AG04449 (cell line): Measurements from ENCODE around the gene EFR3B.
"Not testable (repeated sequence)": the region's sequence is repeated elsewhere in the genome, so short reads cannot be mapped to it uniquely, and the experiment has no call there.

ENCODE experiments used
- CTCF ChIA-PET: fragments of 350-600 bp; formaldehyde crosslinking; extraction: SDS; loops from one replicate; lab custom pipeline; 2021; ENCODE audit warnings: antibody characterized with exemption; lab: Yijun Ruan, JAX
- POLR2A ChIA-PET: fragments of 400-600, 350-600 bp; formaldehyde crosslinking; extraction: SDS; loops from one replicate; lab custom pipeline; 2020; ENCODE audit warnings: antibody characterized with exemption, inconsistent platforms; lab: Yijun Ruan, JAX
- DNase-seq: peaks from one replicate; pipeline ENCODE4 v3.0.0-alpha.2; 2010; ENCODE audit warnings: low read depth, low spot score
- H3K4me3 ChIP-seq: 2 replicates; pipeline ENCODE4 v1.5.1; 2011; ENCODE audit warnings: low read depth, mild to moderate bottlenecking, control low read depth, low read length
- TF ChIP-seq, protein P1 (sequence below): IDR thresholded peaks from one replicate; pipeline ENCODE4 v1.5.1; 2011; ENCODE audit warnings: mild to moderate bottlenecking, moderate library complexity, low read length, control low read depth, inconsistent platforms; ENCODE audit not compliant: insufficient read depth; ENCODE audit errors: missing control alignments

Gene EFR3B

DNA sequence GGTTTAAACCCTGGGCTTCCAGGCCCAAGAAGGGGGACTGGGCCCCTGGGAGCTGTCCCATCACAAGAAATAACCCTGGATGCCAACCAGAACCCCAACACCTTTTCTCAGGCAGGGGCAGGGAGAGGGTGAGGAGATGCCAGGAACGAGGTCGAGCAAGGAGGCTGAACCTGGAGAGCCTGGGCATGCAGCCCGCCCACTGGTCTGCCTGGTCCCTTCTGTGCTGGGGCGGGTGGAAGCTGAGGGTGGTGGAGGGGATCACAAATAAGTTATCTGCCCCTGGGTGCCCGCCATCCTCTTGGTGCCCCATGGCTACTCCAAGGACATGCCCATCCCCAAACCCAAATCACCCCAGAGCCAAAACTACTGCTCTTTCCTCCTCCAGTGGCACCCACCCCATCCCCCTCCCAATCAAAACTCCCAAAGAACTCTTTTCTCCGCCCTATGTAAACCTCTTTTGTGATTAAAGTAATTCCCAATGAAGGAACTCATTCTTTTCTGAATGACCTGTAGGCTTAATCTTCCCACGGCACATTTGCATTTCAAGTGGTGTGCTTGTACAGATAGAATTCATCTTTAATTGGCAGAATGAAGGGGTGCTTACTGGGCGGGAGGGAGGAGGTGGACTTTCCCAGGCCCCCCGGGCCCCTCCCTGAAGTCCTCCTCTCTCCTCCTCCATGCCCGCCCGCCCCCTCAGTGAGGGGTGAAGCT is 47.9 kb downstream of the EFR3B start:
- DNase-seq: no peak
- no peak overlapping the region for H3K4me3 ChIP-seq
- TF ChIP-seq, protein P1, sequence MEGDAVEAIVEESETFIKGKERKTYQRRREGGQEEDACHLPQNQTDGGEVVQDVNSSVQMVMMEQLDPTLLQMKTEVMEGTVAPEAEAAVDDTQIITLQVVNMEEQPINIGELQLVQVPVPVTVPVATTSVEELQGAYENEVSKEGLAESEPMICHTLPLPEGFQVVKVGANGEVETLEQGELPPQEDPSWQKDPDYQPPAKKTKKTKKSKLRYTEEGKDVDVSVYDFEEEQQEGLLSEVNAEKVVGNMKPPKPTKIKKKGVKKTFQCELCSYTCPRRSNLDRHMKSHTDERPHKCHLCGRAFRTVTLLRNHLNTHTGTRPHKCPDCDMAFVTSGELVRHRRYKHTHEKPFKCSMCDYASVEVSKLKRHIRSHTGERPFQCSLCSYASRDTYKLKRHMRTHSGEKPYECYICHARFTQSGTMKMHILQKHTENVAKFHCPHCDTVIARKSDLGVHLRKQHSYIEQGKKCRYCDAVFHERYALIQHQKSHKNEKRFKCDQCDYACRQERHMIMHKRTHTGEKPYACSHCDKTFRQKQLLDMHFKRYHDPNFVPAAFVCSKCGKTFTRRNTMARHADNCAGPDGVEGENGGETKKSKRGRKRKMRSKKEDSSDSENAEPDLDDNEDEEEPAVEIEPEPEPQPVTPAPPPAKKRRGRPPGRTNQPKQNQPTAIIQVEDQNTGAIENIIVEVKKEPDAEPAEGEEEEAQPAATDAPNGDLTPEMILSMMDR: no peak
- ChIA-PET CTCF (interaction anchor here (1.1 kb wide), 1 partner anchor 16 kb away, joined by 3 read pairs; no protein-coding TSS in a partner anchor), POLR2A (no interaction called here)

DNA sequence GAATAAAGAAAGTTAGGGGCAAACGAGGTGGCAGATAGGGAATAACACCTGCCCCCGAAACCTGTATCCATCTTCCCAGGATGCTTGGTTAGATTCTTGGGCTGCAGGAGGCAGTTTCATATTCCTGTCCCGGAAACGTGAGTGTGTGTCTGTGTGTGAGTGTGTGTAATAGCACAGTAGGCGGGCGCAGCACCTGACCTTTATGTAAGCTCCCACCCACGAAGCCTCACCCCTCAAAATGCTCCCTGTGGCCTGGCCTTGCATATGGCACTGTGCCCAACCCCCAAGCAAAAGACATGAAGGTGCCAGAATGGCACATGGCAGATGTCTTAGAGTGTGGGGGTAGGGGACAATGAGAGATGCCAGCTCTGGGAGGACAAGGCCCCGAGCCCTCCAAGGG is 48.9 kb downstream of the EFR3B start:
- no peak for DNase-seq
- POLR2A ChIA-PET: no interaction called here
- no peak overlapping the region for H3K4me3 ChIP-seq
- TF ChIP-seq, protein P1: no peak
- CTCF ChIA-PET: no interaction called here

DNA sequence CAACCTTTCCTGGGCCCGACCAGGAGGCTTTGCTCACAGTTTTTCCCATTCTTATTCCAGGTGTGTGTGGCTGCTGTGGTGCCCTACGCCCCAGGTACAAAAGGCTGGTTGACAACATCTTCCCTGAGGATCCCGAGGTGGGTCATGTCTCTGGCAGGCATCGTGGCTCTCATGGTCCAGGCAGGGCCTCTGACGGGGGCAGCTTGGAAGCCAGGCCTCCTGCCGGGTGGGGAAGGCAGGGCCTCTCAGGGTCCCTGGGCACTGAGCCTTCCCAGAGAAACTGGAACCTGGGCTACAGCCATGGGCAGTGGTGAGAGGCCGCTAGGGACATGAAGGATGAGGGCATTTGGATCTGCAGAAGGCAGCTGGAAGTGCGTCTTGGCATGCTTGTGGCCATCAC is 49.4 kb downstream of the EFR3B start:
- no peak for DNase-seq
- no peak overlapping the region for H3K4me3 ChIP-seq
- POLR2A ChIA-PET: no interaction called here
- TF ChIP-seq, protein P1: no peak
- CTCF ChIA-PET: no interaction called here

GRCh38 chr2:25098056-25098455 is 56.2 kb downstream of the EFR3B start:
- no peak for DNase-seq
- TF ChIP-seq, protein P1: no peak
- ChIA-PET POLR2A (no interaction called here), CTCF (no interaction called here)
- H3K4me3 ChIP-seq: no peak overlapping the region

GRCh38 chr2:25098670-25099486 is 57.0 kb downstream of the EFR3B start:
- POLR2A ChIA-PET: no interaction called here
- no peak for DNase-seq

DNA sequence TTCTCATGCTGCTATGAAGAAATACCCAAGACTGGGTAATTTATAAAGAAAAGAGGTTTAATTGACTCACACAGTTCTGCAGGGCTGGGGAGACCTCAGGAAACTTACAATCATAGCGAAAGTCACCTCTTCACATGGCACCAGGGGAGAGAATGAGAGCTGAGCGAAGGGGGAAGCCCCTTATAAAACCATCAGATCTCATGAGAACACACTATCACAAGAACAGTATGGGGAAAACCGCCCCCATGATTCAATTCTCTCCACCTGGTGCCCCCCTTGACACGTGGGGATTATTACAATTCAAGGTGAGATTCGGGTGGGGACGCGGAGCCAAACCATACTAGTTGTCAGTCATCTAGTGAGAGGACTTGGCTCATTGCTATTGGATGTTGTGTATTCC is 60.5 kb downstream of the EFR3B start:
- DNase-seq, H3K4me3 ChIP-seq, POLR2A ChIA-PET: not testable (repeated sequence)
- CTCF ChIA-PET: interaction anchor here (1.1 to 1.5 kb wide), 2 partner anchors 13 to 129 kb away, joined by 3 to 4 read pairs; no protein-coding TSS in a partner anchor

More at GRCh38 chr2:25098670-25099486, 57.0 kb downstream of the EFR3B start:
- no peak overlapping the region for H3K4me3 ChIP-seq
- TF ChIP-seq, protein P1: no peak
- CTCF ChIA-PET: no interaction called here
